HG03469 (cell line): ENCODE data around the gene POFUT2.

Experiments
- ATAC-seq: cut with Tn5 transposase; IDR thresholded peaks from one replicate; pipeline ENCODE4 v1.9.1; 2021; ENCODE audit warnings: mild to moderate bottlenecking, moderate library complexity, moderate number of reproducible peaks; ENCODE audit not compliant: unreplicated experiment

POFUT2 gene

GRCh38 chr21:45287438-45288391, at the start of gene POFUT2:
Gene POFUT2, minus strand, starts transcription at chr21:45287895. Its CDS starts 24 bp downstream, at chr21:45287871.
- ATAC-seq: peak; percentile 53

- no peak for ATAC-seq
These were observed 49.2 kb upstream of the POFUT2 start for GRCh38 chr21:45336870-45337269.

GRCh38 chr21:45336535-45336810, 48.8 kb upstream of the POFUT2 start:
- no peak for ATAC-seq

GRCh38 chr21:45335761-45336534, 48.3 kb upstream of the POFUT2 start:
- ATAC-seq: no peak

- ATAC-seq: no peak
These were observed 47.6 kb upstream of the POFUT2 start for GRCh38 chr21:45335151-45335760.

- no peak for ATAC-seq
These were observed 46.9 kb upstream of the POFUT2 start for GRCh38 chr21:45334591-45335081.

- no peak for ATAC-seq
These were observed 46.4 kb upstream of the POFUT2 start for GRCh38 chr21:45334134-45334533.

GRCh38 chr21:45333583-45334121, 46.0 kb upstream of the POFUT2 start:
- ATAC-seq: no peak

- ATAC-seq: no peak
These were observed 45.4 kb upstream of the POFUT2 start for GRCh38 chr21:45332981-45333582.

- ATAC-seq: no peak
These were observed 44.7 kb upstream of the POFUT2 start for GRCh38 chr21:45332415-45332814.

- ATAC-seq: no peak
These were observed 43.9 kb upstream of the POFUT2 start for GRCh38 chr21:45331531-45332147.

GRCh38 chr21:45330851-45331261, 43.2 kb upstream of the POFUT2 start:
- ATAC-seq: no peak

GRCh38 chr21:45330075-45330781, 42.5 kb upstream of the POFUT2 start:
- ATAC-seq: no peak

- ATAC-seq: no peak
These were observed 41.8 kb upstream of the POFUT2 start for GRCh38 chr21:45329261-45330074.

- no peak for ATAC-seq
These were observed 40.8 kb upstream of the POFUT2 start for GRCh38 chr21:45328198-45329091.

GRCh38 chr21:45327441-45328197, 39.9 kb upstream of the POFUT2 start:
- no peak for ATAC-seq

- ATAC-seq: no peak
These were observed 39.3 kb upstream of the POFUT2 start for GRCh38 chr21:45326891-45327440.
